ENCODE measurements around the gene ATP2C2.
"Not testable (repeated sequence)": the region's sequence is repeated elsewhere in the genome, so short reads cannot be mapped to it uniquely, and the experiment has no call there.

ATP2C2 gene

DNA sequence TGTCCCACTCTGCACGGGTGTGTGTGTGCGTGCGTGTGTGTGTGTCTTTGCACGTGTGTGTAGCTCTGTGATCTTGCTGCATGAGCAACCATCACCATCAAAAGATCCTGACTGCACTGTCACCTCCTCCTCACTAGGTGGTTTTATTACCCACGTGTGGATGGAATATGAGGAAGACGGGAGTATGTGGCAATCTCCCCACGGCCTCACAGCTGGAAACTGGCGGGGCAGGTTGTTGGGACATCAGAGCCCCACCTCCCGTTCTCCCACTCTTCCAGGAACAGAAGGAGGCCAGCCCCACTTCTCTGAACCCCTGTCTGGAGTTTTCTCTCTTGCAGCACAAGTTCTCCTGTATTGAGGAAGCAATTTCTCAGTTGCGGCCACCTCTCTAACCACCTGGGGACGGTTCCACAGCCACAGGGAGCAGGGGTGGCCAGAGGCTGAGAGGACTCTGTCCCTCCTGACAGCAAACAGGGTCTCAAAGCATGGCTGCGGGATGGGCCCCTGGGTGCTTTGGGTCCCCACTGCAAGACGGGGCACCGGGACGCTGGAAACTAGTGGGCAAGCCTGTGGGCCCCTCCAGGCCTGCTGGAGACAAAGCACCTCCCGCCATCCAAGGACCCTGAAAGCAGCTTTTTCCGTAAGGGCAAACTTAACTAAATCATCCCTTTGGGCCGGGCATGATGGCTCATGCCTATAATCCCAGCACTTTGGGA lies 27.9 kb upstream of the ATP2C2 start:
- FAIRE-seq: no peak

DNA sequence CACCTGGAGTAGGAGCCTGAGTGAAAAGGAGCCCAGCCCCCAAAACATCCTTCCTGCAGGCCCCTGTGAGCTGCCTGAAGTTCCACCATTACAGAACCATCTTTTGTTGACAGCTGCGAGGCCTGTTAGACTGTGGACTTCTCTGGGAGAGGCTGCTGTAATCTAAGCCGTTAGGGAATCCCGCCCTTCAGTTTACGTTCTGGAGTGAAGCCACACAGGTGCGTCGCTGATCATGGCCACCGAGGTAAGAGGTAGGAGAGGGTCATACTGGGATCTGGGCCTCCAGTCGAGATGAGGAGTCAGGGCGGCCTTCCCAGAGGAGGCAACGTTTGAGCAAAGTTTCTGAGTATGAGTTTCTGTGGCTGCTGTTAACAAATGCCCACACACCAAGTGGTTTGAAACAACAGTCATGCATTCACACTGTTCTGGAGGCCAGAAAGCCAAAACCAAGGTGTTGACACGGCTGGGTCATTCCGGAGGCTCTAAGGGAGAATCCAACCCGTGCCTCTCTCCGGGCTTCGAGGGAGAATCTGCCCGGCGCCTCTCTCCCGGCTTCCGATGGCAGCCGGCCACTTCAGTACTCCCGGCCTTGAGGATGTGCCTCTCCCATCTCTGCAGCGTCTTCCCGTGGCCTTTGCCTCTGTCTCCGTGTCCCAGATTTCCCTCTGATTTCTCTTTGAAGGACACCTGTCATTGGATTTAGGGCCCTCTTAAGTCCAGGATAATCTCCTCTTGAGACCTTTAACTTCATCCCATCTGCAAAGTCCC lies 26.6 kb upstream of the ATP2C2 start:
- no peak for FAIRE-seq

- FAIRE-seq: not testable (repeated sequence)
Observed at GRCh38 chr16:84343800-84344199, 24.5 kb upstream of the ATP2C2 start.

DNA sequence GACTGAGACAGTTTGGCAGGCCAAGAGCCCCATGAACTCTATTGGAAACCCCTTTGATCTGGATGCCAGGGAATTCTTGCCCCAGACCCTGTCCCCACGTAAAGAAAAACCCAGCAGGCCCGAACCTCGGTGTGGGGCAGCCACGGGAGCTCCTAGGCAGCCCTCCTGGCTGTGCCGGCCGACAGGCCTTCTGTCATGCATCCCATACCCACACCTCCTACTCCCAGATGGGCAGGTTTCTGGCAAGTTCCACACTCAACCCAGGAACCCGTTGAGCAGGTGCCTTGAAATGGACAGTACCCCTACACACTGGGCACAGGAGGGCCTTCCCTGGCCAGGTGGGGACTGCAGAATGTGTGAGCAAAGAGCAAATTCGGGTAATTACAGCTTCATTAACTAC lies 23.6 kb upstream of the ATP2C2 start:
- FAIRE-seq: no peak

DNA sequence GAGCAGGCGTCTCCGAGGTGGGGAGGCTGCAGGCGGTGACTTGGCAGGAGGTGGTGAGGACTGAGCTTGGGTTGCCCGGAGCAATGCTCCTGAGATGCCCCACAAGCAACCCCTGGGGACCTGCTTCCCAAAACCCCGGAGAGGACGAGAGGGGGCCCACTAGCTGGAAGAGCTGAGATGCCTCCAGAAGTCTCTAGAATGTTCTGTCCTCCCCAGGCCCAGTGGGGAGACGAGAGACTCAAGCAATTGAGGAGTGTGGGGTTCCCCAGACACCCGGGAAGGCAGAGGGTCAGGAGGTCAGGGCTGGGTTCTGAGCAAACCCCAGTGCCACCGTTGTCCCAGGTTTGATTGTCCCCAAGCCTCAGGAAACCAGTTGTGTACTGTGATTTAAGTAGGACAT lies 21.2 kb upstream of the ATP2C2 start:
- no peak for FAIRE-seq

DNA sequence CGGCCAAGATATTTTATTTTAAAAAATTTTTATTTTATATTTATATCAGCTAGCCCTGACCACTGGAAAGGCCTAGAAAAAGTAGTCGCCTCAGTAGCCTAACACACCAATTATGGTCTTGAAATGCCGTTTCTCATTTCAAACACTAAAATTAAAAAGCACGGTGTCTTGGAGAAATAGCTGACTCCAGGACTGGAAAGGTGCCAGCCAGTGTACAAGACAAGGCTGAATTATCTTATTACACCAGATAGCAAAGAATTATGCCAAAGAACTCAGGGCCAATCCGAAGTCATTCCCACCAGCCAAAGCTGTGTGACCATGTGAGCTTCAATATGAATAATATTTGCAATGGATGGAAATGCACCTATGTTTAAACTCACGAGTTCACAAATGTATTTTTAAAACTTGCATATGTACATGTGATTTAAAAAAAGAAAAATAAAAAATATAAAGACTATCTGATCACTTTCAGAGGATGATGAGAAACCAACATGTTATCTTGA lies 19.9 kb upstream of the ATP2C2 start:
- no peak for FAIRE-seq

DNA sequence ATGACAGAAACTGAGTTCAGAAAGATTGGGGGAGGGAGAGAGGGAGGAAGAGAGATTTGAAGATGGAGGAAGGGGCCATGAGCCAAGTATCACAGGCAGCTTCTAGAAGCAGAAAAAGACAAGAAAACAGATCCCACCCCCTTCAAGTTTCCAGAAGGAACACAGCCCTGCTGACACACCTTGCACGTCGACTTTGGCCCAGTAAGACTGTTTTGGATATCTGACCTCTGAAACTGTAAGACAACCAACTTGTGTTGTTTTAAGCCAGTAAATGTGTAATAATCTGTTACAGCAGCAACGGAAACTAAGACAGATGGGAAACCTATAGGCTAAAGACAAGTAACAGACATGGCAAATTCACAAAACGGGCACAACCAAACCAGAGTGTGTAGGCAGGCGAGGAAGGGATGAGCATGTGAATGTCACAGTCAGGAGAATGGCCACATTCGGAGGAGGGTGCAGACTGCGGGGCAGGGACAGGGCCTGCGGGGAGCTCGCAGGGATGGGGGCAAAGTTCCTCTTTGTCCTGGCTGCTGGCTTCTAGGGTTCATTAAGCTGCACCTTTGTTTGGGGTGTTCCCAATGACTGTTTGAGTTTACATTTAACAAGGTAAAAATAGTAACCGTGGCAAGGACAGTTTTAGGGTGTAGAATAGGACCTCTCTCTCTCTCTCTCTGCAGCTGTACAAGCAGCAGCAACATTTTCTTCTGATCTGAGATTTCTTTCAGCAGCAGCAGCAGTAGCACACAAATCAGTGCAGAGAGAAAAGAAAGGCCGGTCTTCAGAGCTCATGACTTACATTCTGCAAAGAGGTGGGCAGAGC lies 18.3 kb upstream of the ATP2C2 start:
- FAIRE-seq: no peak

- no peak for FAIRE-seq
Observed at GRCh38 chr16:84350685-84351400, 17.5 kb upstream of the ATP2C2 start.

DNA sequence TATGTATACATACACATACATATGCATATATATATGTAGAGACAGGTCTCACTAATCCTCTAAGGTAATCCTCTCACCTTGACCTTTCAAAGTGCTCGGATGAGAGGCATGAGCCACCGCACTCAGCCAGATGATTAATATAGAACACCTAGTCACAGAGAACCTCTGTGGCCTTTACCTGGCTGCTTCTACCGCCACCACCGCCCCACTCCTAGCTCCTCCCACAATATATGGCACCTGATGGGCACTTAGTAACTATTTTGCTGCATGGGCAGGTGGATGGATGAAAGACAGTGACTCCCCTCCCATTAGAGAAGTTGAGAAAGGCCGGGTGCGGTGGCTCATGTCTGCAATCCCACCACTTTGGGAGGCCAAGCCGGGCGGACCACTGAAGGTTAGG lies 16.7 kb upstream of the ATP2C2 start:
- FAIRE-seq: no peak

DNA sequence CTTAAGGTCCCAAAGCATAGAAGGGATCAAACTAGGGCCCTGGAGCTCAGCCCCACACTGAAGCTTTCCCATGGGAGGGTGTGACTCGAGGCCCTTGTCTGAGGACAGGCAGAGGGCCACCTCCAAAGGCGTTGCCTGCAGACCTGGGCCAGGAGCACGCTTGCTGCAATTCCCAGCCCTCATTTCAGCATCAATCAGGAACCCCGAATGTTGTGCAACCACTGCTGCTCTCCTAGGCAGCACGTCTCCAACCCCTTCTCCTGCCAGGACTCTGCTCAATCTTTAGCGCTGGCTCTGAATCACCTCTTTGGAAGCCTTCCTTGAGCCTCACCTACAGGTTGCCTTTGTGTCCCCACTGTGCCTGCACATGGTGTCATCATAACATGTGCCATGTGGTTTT lies 14.0 kb upstream of the ATP2C2 start:
- no peak for FAIRE-seq

DNA sequence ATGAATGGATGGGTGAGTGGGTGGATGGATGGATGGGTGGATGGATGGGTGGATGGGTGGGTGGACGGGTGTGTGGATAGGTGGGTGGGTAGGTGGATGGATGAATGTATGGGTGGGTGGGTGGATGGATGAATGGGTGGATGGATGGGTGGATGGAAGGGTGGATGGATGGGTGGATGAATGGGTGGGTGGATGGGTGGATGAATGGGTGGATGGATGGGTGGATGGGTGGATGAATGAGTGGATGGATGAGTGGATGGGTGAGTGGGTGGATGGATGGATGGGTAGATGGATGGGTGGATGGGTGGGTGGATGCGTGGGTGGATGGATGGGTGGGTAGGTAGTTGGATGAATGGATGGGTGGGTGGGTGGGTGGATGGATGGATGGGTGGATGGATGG lies 13.2 kb upstream of the ATP2C2 start:
- FAIRE-seq: no peak

GRCh38 chr16:84356176-84356575 lies 12.2 kb upstream of the ATP2C2 start:
- FAIRE-seq: no peak

DNA sequence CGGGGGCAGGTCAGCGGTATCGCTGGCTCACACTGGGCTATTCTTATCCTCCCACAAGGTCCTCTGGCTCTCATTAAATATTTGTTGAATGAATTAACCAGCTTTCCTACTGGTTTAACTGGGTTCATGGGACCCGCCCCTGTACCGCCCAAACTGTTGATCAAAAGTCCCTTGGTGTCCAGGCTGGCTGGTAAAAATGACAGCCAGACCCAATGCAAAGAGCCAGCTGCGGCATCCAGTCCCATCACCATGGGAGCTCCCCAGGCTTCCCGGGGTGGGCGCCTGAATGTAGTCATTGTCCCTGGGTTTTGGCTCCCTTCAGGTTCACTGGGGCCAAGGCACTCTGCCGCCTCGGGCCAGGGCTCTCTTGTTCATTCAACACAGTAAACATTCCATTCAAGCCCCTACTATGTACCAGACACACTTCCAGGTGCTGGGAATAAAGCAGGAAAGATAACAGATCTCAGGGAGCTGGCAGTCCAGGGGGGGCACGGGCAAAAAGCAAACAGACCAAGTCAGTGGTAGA lies 11.7 kb upstream of the ATP2C2 start:
- FAIRE-seq: no peak

DNA sequence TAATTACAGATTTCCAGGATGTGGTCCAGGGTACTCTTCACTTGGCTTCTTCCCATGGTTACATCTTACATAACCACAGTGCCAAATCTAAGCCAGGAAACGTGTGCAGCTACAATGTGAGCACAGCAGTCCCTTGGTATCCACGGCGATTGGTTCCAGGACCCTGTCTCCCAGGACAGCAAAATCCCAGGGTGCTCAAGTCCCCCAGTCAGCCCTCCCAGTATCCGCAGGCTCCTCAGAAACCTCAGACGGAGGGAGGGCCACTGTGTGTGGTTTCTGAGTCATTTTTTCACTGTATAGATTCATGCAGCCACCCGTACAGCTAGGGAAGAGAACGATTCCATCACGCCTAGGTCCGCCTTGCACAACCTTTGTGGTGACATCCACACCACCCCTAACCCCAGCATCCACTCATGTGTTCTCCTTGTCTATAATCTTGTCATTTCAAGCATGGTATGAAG lies 11.1 kb upstream of the ATP2C2 start:
- FAIRE-seq: no peak

- no peak for FAIRE-seq
Observed at GRCh38 chr16:84358601-84359295, 9.6 kb upstream of the ATP2C2 start.

- no peak for FAIRE-seq
Observed at GRCh38 chr16:84359326-84359725, 9.0 kb upstream of the ATP2C2 start.

DNA sequence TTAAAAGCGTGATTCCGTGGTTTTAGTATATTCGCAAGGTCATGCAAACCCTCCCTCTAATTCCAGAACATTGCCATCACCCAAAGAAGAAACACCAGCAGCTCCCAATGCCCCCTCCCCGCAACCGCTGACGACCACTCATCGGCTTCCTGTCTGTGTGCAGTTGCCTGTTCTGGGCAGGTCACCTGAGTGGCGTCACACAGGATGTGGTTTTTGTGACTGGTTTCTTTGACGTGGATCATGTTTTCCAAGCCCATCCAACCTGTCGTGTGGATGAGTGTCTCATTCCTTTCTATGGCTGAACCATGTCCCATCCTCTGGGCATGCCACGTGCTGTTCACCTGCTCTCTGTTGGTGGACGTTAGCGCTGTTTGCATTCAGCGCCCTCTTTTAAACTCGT lies 8.2 kb upstream of the ATP2C2 start:
- FAIRE-seq: no peak

GRCh38 chr16:84360748-84361147 lies 7.6 kb upstream of the ATP2C2 start:
- FAIRE-seq: no peak

GRCh38 chr16:84361546-84361945 lies 6.8 kb upstream of the ATP2C2 start:
- no peak for FAIRE-seq

DNA sequence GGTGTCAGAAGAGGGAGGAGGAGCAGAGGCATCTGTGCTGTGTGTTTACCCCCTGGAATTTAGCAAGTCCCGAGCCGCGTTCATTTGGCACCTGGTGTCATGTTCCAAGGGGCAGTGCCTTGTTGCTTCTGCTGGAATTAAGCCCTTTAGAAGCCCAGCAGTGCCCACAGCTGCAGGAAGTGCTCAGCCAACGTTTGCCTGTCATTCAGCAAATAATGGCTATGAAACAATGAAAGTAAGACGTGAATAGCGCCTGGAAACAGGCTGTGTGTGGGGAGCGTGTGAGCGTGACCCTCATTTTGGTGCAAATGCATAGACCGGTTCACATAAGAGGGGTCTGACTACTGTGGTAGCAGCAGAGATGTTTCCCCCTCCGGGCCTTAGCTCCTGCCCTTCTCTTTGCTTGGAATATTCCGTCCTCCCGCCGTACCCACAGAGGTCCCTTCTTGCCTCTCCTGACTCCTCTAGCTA lies 5.8 kb upstream of the ATP2C2 start:
- no peak for FAIRE-seq

GRCh38 chr16:84366208-84366607 lies 2.1 kb upstream of the ATP2C2 start:
- FAIRE-seq: no peak

GRCh38 chr16:84367297-84367680 lies 1.0 kb upstream of the ATP2C2 start:
- no peak for FAIRE-seq

Data from islet of Langerhans (tissue), 1 donor.